Erythroblast (primary cell): ENCODE results near the gene GPNMB.
"Not testable (repeated sequence)": the region's sequence is repeated elsewhere in the genome, so short reads cannot be mapped to it uniquely, and the experiment has no call there.

ENCODE experiments used
- DNase-seq, 2 experiments: peaks; one replicate each; lab custom pipeline; 2025; lab: John Stamatoyannopoulos, UW
- GATA1 ChIP-seq: IDR thresholded peaks from 2 replicates; pipeline ENCODE4 v1.6.1; 2011; ENCODE audit warnings: low read depth, mild to moderate bottlenecking, control low read depth, low read length, moderate library complexity
- POLR2A ChIP-seq: IDR thresholded peaks from 2 replicates; pipeline ENCODE4 v1.6.1; 2011; ENCODE audit warnings: mild to moderate bottlenecking, low read length

Gene GPNMB

DNA sequence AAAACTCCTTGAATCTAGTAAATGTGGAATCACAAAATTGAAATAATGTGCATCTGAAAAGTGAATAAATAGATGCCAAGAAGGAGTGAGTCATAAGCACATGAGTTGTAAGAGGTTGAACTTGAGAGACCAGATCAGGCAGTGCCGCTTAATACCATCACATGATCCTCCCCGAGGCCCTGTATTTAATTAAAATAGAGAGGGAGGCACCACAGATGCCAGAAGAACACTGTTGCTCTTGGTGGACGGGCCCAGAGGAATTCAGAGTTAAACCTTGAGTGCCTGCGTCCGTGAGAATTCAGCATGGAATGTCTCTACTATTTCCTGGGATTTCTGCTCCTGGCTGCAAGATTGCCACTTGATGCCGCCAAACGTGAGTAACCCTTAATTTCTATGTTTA, at the start of gene GPNMB:
GPNMB (plus strand) TSS at position 221 of the 400 bp plus-strand sequence; CDS start at position 304, 83 bp downstream.
- no peak for TF ChIP-seq GATA1
- no peak for TF ChIP-seq POLR2A
- no peak for DNase-seq

DNA sequence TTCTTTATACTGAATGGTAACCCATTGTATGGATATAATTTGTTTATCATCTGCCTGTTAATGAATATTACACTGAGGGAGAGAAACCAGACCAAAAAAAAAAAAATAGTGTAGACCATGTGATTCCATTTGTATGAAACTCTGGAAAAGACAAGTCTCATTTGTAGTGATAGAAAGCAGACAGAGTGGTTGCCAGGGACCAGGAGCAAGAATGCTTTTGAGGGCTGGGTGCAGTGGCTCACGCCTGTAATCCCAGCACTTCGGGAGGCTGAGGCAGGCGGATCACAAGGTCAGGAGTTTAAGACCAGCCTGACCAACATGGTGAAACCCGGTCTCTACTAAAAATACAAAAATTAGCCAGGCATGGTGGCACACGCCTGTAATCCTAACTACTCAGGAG, 48.8 kb upstream of the GPNMB start:
- DNase-seq: not testable (repeated sequence)

DNA sequence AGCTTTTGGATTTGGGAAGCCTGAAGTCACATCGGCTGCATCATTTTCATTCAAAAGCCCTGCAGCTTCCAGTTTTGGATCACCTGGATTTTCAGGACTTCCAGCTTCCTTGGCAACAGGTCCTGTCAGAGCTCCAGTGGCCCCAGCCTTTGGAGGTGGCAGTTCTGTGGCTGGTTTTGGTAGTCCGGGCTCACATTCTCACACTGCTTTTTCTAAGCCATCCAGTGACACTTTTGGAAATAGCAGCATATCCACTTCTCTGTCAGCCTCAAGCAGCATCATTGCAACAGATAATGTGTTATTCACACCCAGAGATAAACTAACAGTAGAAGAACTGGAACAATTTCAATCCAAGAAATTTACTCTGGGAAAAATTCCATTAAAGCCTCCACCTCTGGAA, 46.2 kb upstream of the GPNMB start:
- no peak for TF ChIP-seq GATA1
- TF ChIP-seq POLR2A: no peak
- DNase-seq: no peak

DNA sequence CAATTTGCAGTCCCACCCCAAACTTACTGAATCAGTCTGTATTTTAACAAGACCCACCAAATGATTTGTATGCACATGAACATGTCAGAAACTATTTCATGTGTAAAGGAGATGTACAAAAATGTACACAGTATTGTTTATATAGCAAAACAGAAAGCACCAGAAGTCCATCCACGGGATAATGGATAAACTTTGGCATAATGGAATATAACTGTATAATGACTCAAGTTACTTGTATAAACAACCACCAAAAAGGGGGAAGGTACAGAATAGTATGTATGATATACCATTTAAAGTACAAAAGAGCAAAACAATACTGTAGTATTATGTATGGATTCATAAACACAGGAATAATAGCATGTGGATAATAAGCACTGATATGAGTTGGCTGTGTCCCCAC, 42.3 kb upstream of the GPNMB start:
- DNase-seq: no peak
- TF ChIP-seq GATA1 (no peak), POLR2A (no peak)

DNA sequence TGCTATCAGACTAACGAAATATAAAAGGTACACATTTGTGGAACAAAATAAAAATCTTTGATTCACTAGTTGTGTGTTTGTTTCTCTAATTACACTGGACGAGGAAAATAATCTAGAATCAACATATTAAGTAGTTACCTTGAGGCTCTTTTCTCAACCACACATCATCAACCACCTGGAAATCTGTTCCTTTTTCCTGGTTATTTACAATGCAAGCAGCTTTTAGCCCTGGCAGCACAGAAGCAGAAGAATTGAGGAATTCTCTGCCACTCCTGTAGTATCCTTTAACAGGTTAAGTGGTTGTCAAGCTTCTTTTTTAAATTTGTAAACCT, 41.0 kb upstream of the GPNMB start:
- no peak for TF ChIP-seq GATA1
- TF ChIP-seq POLR2A: no peak
- no peak for DNase-seq

DNA sequence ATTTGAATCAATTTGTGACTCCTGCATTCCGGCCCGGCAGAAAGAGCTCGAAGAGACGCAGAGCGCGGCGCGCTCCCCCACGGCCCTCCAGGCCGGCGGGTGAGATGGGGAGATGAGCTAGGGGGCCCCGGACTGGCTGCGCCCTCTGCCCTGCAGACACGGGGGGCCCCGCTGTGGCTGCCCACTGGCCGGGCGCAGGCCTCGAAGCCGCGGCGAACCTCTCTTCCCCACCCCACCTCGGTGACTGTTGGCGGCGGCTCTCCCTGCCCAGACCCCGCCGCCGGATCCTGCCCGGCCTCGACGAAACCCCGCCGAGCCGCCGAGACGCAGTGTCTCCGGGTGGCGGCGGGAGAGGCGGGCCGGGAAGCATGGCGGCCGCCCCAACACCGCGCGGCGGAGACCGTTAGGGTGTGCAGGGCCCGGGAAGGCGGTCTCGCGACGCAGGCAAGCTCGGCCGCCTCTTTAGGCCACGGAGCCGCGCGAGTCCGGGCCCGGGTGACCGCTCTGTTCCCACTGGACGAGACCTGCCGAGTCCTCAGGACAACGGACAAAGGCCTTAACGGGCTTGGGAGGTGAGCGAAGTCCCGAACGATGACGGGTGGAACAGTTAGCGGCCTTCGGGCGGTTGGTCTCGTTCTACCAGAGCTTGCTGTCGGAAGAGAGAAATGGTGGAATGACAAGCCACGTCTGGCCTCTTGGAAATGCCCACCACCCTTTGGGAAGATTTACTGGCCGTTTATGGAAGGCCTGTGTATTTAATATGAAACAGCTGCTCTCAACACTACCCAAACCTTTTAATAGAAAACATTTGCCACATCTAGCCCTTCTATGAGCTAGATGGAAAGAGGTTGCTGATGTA, 40.4 kb upstream of the GPNMB start:
- peak; percentile 53 to 59 for DNase-seq
- TF ChIP-seq GATA1: no peak
- TF ChIP-seq POLR2A: no peak

DNA sequence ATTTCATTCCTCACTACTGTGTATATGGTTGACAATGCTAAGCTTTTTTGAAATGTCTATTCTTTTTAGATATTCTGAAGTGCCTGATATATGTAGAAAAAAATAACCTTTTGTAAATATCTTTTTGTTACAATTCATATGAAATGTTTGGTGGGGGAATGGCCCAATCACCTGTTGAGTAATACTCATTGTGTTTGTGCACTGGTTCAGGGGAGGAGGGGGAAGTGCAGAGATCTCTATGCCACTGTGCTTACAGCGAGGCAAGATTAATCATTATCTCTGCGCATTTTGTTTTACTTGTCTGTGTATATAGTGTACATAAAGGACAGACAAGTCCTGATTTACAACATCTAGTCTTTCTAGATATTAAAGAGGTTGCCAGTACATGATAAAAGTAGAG, 39.6 kb upstream of the GPNMB start:
- no peak for DNase-seq
- TF ChIP-seq POLR2A (no peak), GATA1 (no peak)

DNA sequence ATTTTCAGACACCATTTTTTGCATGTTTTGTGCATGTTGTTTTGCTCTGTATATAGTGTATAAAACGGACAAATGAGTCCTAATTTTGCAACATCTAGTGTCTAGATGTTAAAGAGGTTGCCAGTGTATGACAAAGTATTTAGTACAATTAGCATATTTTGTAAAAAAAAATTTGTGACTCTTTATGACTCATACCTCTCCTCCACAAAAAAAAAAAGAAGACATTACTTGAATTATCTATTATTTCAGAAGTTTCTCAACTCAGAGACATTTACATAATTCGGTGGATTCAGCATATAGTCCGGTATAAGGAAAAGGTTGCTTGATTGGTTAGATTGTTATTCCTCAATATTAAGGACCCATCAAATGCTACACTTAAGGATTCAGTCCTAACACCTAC, 38.7 kb upstream of the GPNMB start:
- no peak for TF ChIP-seq POLR2A
- TF ChIP-seq GATA1: no peak
- no peak for DNase-seq

DNA sequence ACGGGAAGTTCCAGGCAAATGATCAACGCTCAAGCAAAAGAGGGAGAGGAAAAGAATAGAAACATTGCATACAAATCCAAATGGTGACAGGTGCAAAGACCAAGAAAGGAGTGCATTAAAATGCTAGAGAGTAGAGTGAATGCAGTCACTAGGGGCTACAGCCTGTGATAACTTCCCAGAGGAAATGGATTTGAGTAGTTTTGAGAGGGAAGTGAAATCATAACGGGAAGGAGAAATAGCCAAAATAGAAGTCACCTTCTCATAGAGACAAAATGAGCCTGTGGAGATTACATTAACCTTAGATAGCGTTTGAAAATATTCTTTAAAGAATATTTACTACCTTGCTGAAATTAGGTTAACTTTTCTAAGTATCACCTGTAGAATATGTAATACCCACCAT, 38.3 kb upstream of the GPNMB start:
- TF ChIP-seq GATA1 (no peak), POLR2A (no peak)
- DNase-seq: no peak

DNA sequence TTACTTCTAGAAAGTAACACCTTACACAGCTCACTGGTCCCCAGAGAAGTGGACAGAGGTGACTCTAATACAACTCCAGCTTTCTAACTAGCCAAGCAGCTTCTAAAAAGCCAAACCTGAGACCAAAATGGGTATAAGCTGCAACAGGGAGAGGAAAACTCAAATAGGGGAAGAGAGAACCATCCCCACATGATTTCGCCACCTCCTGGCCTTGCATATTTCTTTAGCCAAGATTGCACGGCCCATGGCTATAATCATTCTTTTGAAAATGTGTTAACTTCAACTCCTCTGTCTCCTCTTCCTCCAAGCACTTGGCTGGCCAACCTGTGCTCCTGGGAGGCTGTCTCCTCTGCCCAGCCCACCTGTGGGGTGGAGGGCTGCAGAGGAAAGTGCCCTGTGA, 36.1 kb upstream of the GPNMB start:
- TF ChIP-seq GATA1 (no peak), POLR2A (no peak)
- no peak for DNase-seq

DNA sequence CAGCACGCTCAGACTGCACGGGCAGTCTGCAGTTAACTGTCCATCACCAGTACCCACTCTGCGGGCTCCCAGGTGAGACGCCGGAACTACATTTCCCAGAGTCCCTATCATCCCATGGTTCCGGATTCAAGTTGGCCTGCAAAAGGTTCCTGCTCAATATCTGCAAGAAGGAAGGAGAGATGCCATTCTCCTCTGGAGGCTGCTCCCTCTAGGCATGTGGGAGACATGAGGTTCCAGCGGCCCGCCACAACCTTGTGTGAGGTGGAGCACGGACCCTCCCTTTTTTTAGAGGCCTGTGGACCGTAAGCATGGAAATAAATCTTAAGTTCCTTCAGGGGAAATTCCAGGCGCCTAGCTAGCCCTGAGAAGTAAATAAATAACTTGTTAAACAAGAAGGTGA, 35.0 kb upstream of the GPNMB start:
- TF ChIP-seq GATA1 (no peak), POLR2A (no peak)
- DNase-seq: no peak

DNA sequence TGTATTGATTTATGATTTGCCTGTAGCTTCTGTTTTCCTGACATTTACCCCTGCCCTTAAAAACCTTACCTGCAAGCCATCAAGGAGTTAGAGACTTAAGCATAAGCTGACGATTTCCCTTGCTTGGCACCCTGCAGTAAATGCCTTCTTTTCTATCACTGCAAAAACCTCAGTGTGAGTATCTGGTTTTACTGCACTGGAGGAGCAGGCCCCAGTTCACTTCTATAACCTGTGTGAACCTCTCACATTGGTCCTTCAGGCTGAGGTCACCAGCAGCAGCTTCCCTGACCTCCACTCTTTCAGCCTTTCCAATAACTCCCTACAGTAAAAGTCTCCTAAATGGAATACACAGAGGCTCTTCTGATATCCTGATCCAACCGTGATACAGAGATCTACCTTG, 34.2 kb upstream of the GPNMB start:
- DNase-seq: no peak
- TF ChIP-seq POLR2A (no peak), GATA1 (no peak)

DNA sequence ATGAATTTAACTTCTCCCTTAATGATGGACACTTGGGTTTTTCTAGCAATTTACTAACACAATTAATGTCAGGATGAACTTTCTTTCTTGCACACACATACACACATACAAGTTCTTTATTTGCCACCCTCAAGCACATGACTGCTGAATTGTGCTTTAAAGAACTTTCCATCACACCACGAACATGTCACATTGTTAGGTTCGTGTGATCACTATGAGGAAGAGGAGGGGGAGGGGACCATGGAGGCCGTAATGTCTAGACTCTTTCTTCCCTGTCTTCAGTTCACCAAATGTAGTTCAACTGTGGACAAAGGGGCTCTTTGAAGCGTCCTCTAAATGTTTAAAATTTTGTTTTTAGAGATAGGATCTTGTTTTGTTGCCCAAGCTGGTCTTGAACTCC, 33.7 kb upstream of the GPNMB start:
- DNase-seq: no peak
- TF ChIP-seq POLR2A: no peak
- no peak for TF ChIP-seq GATA1

DNA sequence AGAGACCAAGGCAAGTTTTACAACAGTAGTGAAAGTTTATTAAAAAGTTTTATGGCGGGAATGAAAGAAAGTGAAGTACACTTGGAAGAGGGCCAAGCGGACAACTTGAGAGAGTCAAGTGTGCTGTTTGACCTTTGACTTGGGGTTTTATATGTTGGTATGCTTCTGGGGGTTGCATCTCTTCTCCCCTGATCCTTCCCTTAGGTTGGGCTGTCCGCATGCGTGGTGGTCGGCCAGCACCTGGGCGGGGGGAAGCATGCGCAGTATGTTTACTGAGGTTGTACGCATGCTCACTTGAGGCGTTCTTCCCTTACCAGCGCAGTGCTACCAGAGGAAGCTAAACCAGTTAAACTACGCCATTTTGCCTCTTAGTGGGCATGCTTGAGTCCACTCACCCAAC, 32.8 kb upstream of the GPNMB start:
- no peak for DNase-seq
- no peak for TF ChIP-seq POLR2A
- no peak for TF ChIP-seq GATA1

DNA sequence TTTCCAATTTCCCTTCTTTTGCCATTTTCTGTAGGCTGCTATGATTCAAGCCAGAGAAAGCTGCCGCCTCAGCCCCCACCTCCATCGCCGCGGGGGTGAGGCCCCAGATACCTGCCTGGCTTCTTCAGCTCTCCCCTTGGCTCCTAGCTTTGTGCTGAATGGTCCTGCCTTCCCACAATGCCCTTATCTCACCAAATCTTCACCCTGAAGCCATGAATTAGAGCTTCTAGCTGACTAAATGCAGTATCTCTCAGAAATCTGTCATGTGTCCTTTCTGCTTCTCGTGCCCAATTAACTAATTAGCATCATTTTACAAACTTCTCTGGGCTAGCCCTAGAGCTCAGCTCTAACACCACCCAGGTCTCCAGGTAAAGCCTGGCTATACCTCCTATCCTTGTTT, 32.2 kb upstream of the GPNMB start:
- no peak for TF ChIP-seq POLR2A
- no peak for TF ChIP-seq GATA1
- no peak for DNase-seq
